HG03045 (cell line): ENCODE results near the gene TTC33.
"Not testable (repeated sequence)": the region's sequence is repeated elsewhere in the genome, so short reads cannot be mapped to it uniquely, and the experiment has no call there.

Source experiments
- ATAC-seq: cut with Tn5 transposase; IDR thresholded peaks from one replicate; pipeline ENCODE4 v1.9.1; 2021; ENCODE audit warnings: mild to moderate bottlenecking, moderate library complexity; ENCODE audit not compliant: unreplicated experiment

Gene TTC33

GRCh38 chr5:40755407-40756365 is at the start of gene TTC33:
Gene TTC33, minus strand, starts transcription at chr5:40755961. Its CDS starts 8,943 bp downstream, at chr5:40747018.
- ATAC-seq = peak; percentile 93

- no peak for ATAC-seq
Observed at GRCh38 chr5:40801771-40802562, 46.2 kb upstream of the TTC33 start.

GRCh38 chr5:40799258-40799657 is 43.5 kb upstream of the TTC33 start:
- no peak for ATAC-seq

- ATAC-seq = no peak
Observed at GRCh38 chr5:40798801-40799210, 43.0 kb upstream of the TTC33 start.

- ATAC-seq = peak; percentile 97
Observed at GRCh38 chr5:40798012-40798800, 42.4 kb upstream of the TTC33 start, which contains the start of gene PRKAA1. Gene PRKAA1, minus strand, starts transcription at chr5:40798374. Its CDS starts 185 bp downstream, at chr5:40798189.

- peak; percentile 50 for ATAC-seq
Observed at GRCh38 chr5:40797273-40798011, 41.7 kb upstream of the TTC33 start.

- no peak for ATAC-seq
Observed at GRCh38 chr5:40796487-40796889, 40.7 kb upstream of the TTC33 start.

GRCh38 chr5:40794877-40795276 is 39.1 kb upstream of the TTC33 start:
- not testable (repeated sequence) for ATAC-seq

- not testable (repeated sequence) for ATAC-seq
Observed at GRCh38 chr5:40794340-40794739, 38.6 kb upstream of the TTC33 start.

GRCh38 chr5:40792691-40793090 is 36.9 kb upstream of the TTC33 start:
- ATAC-seq = not testable (repeated sequence)

- ATAC-seq = no peak
Observed at GRCh38 chr5:40791715-40792139, 36.0 kb upstream of the TTC33 start.

GRCh38 chr5:40790947-40791593 is 35.3 kb upstream of the TTC33 start:
- ATAC-seq = no peak

GRCh38 chr5:40788941-40789340 is 33.2 kb upstream of the TTC33 start:
- ATAC-seq = not testable (repeated sequence)

GRCh38 chr5:40787986-40788385 is 32.2 kb upstream of the TTC33 start:
- no peak for ATAC-seq

- not testable (repeated sequence) for ATAC-seq
Observed at GRCh38 chr5:40786664-40787063, 30.9 kb upstream of the TTC33 start.

GRCh38 chr5:40784916-40785315 is 29.2 kb upstream of the TTC33 start:
- no peak for ATAC-seq

GRCh38 chr5:40784027-40784653 is 28.4 kb upstream of the TTC33 start:
- ATAC-seq = no peak

- ATAC-seq = no peak
Observed at GRCh38 chr5:40781843-40782409, 26.2 kb upstream of the TTC33 start.

- ATAC-seq = no peak
Observed at GRCh38 chr5:40780858-40781257, 25.1 kb upstream of the TTC33 start.
